GM21526 (cell line): ENCODE measurements around the gene COPS3.

Experiments used
- ATAC-seq: cut with Tn5 transposase; IDR thresholded peaks from one replicate; pipeline ENCODE4 v1.9.1; 2021; ENCODE audit warnings: moderate library complexity; ENCODE audit not compliant: unreplicated experiment, low FRiP score

COPS3 gene

GRCh38 chr17:17200311-17200710 lies 80.7 kb downstream of the COPS3 start:
- ATAC-seq = no peak

GRCh38 chr17:17198281-17198680 lies 82.8 kb downstream of the COPS3 start:
- ATAC-seq = no peak

- no peak for ATAC-seq
Observed at GRCh38 chr17:17196776-17197175, 84.3 kb downstream of the COPS3 start.
